Measurements from ENCODE around the gene GPR137.

DNA sequence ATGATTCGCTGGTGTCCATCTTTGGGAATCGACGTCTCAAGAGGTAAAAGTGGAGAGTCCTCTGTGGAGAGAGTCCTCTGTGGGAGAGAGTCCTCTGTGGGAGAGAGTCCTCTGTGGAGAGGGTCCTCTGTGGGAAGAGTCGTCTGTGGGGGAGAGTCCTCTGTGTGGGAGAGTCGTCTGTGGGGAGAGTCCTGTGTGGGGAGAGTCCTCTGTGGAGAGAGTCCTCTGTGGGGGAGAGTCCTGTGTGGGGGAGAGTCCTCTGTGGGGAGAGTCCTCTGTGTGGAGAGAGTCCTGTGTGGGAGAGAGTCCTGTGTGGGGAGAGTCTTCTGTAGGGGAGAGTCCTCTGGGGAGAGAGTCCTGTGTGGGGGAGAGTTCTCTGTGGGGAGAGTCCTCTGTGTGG, 35.4 kb downstream of the GPR137 start:
- TF ChIP-seq POLR2AphosphoS5 (IDR thresholded peaks at IDR 0.05; ENCODE audit: low read depth, low read length) (no peak), POLR2A (IDR thresholded peaks at IDR 0.05; ENCODE audit: low read depth, low read length) (no peak), SPI1 (IDR thresholded peaks at IDR 0.05; ENCODE audit: low read depth, low read length) (no peak), TAF1 (IDR thresholded peaks at IDR 0.05; ENCODE audit: low read depth, low read length) (no peak)
